Measurements from ENCODE around the gene PKMYT1.

DNA sequence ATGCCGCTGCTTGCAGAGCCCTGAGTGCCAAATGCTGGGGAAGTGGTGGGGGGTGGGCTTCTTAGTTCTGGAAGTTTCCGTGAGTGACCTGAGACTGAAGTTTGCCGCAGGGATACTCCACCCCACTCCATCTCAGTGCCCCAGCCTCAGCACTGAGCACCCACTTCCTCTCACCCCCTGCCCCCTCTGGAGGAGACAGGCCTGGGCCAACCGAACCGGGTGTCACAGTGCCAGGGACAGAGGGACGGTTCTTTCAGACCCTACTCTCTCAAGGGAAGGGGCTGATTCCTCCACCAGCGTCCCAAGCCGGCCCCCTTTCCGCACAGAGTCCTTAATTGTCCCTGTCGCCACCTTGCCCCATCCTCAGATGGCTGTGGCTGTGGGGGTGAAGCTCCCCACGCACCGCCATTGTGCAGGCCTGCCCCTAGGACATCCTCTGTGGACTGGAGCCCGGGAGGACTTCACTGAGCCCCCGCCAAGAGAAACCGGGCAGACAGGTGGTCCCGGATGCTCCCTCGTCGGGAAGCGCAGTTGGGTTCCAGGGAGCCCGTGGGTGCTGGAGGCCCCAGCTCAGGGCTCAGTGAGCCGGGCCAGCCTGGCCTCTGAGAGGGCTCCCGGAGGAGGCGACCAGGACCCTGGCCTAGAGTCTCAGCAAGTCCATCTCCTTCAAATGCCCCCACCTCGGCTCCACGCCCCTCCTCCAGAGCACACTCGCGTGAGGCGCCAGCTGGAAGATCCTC, 17.7 kb downstream of the PKMYT1 start:
- TF ChIP-seq POLR2A (IDR thresholded peaks at IDR 0.05; ENCODE audit: low read length) (no peak), POLR2AphosphoS2 (conservative IDR thresholded peaks at IDR 0.05; ENCODE audit: low read length) (no peak), CEBPB (IDR thresholded peaks at IDR 0.05) (no peak), HOXB5 (CRISPR knock-in tag; IDR thresholded peaks at IDR 0.05) (no peak)

Data from A549 (cell line).